ENCODE data around the gene MCFD2.
"Not testable (repeated sequence)": the region's sequence is repeated elsewhere in the genome, so short reads cannot be mapped to it uniquely, and the experiment has no call there.

MCFD2 gene

GRCh38 chr2:46900381-46900780 is 15.2 kb downstream of the MCFD2 start:
- DNase-seq: no peak

GRCh38 chr2:46899053-46899452 is 16.6 kb downstream of the MCFD2 start:
- no peak for DNase-seq

- DNase-seq: no peak
These were observed 17.6 kb downstream of the MCFD2 start for GRCh38 chr2:46898024-46898423.

GRCh38 chr2:46893269-46893939 is 22.2 kb downstream of the MCFD2 start:
- DNase-seq: no peak

GRCh38 chr2:46891956-46892553 is 23.6 kb downstream of the MCFD2 start:
- DNase-seq: no peak

- no peak for DNase-seq
These were observed 27.1 kb downstream of the MCFD2 start for GRCh38 chr2:46888421-46888952.

- no peak for DNase-seq
These were observed 28.3 kb downstream of the MCFD2 start for GRCh38 chr2:46887028-46887885.

GRCh38 chr2:46886268-46887027 is 29.2 kb downstream of the MCFD2 start:
- DNase-seq: no peak

- DNase-seq: no peak
These were observed 30.2 kb downstream of the MCFD2 start for GRCh38 chr2:46885376-46885775.

- DNase-seq: no peak
These were observed 36.1 kb downstream of the MCFD2 start for GRCh38 chr2:46879511-46879910.

GRCh38 chr2:46878886-46879285 is 36.7 kb downstream of the MCFD2 start:
- DNase-seq: no peak

- no peak for DNase-seq
These were observed 37.2 kb downstream of the MCFD2 start for GRCh38 chr2:46878240-46878877.

- DNase-seq: no peak
These were observed 37.9 kb downstream of the MCFD2 start for GRCh38 chr2:46877619-46878113.

GRCh38 chr2:46876741-46877384 is 38.7 kb downstream of the MCFD2 start:
- DNase-seq: peak; percentile 37

GRCh38 chr2:46875962-46876689 is 39.5 kb downstream of the MCFD2 start:
- not testable (repeated sequence) for DNase-seq

- no peak for DNase-seq
These were observed 40.2 kb downstream of the MCFD2 start for GRCh38 chr2:46875226-46875899.

GRCh38 chr2:46874236-46874929 is 41.2 kb downstream of the MCFD2 start:
- DNase-seq: no peak

- no peak for DNase-seq
These were observed 42.0 kb downstream of the MCFD2 start for GRCh38 chr2:46873604-46874068.

- DNase-seq: no peak
These were observed 42.6 kb downstream of the MCFD2 start for GRCh38 chr2:46872902-46873603.
